Liver (tissue), 9 donors: ENCODE measurements around the gene CLTA. TPM values are rescaled to one million over a fixed set of nuclear protein-coding genes. Genes with fewer than 3 reads are reported as not detected.

Experiments used
- DNase-seq: peaks from one replicate; pipeline ENCODE4 v3.0.0-alpha.2; 2017; ENCODE audit warnings: low spot score
- H3K27ac ChIP-seq, 2 donors: one replicate each; pipeline ENCODE4 v1.7.0; 2013; ENCODE audit warnings: inconsistent platforms in 2 of 2, low read length in 2 of 2, control low read depth in 1 of 2, low read depth in 1 of 2, mild to moderate bottlenecking in 1 of 2
- H3K27me3 ChIP-seq, 4 donors: one replicate each; pipeline versions ENCODE4 v1.6.1 to v1.7.0; 2013; ENCODE audit warnings: low read length in 3 of 4, inconsistent platforms in 1 of 4, mild to moderate bottlenecking in 1 of 4, moderate library complexity in 1 of 4; ENCODE audit not compliant: control insufficient read depth in 4 of 4, insufficient read depth in 4 of 4
- H3K36me3 ChIP-seq, 4 donors: one replicate each; pipeline versions ENCODE4 v1.6.1 to v1.7.0; 2013; ENCODE audit warnings: low read length in 3 of 4, mild to moderate bottlenecking in 3 of 4, low read depth in 1 of 4, moderate library complexity in 1 of 4; ENCODE audit not compliant: control insufficient read depth in 4 of 4, insufficient read depth in 3 of 4
- H3K4me1 ChIP-seq, 4 donors: one replicate each; pipeline versions ENCODE4 v1.6.1 to v1.7.0; 2013; ENCODE audit warnings: low read length in 3 of 4, mild to moderate bottlenecking in 3 of 4, moderate library complexity in 1 of 4; ENCODE audit not compliant: control insufficient read depth in 4 of 4, insufficient read depth in 4 of 4
- H3K4me3 ChIP-seq, 3 donors: one replicate each; pipeline versions ENCODE4 v1.6.1 to v1.7.0; 2013; ENCODE audit warnings: low read length in 3 of 3, control low read depth in 1 of 3, low read depth in 1 of 3, mild to moderate bottlenecking in 1 of 3
- H3K9ac ChIP-seq, 2 donors: one replicate each; pipeline ENCODE4 v1.7.0; 2013; ENCODE audit warnings: low read length in 2 of 2, mild to moderate bottlenecking in 2 of 2, moderate library complexity in 2 of 2, control low read depth in 1 of 2, low read depth in 1 of 2
- H3K9me3 ChIP-seq, 4 donors: one replicate each; pipeline versions ENCODE4 v1.6.1 to v1.7.0; 2013; ENCODE audit warnings: low read length in 3 of 4; ENCODE audit not compliant: control insufficient read depth in 4 of 4
- ATF3 ChIP-seq: IDR thresholded peaks from 2 replicates; pipeline ENCODE4 v1.6.1; 2016; ENCODE audit warnings: antibody characterized with exemption
- EGR1 ChIP-seq, 2 donors: IDR thresholded peaks; 2 replicates each; pipeline ENCODE4 v1.6.1; 2016 to 2018; ENCODE audit warnings: antibody characterized with exemption in 2 of 2, low read depth in 2 of 2
- FOXA1 ChIP-seq: IDR thresholded peaks from 2 replicates; pipeline ENCODE4 v1.6.1; 2016; ENCODE audit warnings: antibody characterized with exemption
- FOXA2 ChIP-seq: IDR thresholded peaks from 2 replicates; pipeline ENCODE4 v1.6.1; 2016; ENCODE audit warnings: antibody characterized with exemption
- GABPA ChIP-seq, 2 donors: IDR thresholded peaks in 1 of 2; conservative IDR thresholded peaks in 1 of 2; 2 replicates each; pipeline ENCODE4 v1.6.1; 2016; ENCODE audit warnings: antibody characterized with exemption in 2 of 2, mild to moderate bottlenecking in 1 of 2, moderate library complexity in 1 of 2
- HNF4A ChIP-seq, 2 donors: conservative IDR thresholded peaks; 2 replicates each; pipeline ENCODE4 v1.6.1; 2016; ENCODE audit warnings: antibody characterized with exemption in 2 of 2, mild to moderate bottlenecking in 2 of 2
- HNF4G ChIP-seq: IDR thresholded peaks from 2 replicates; pipeline ENCODE4 v1.6.1; 2016; ENCODE audit warnings: antibody characterized with exemption
- JUND ChIP-seq, 2 donors: IDR thresholded peaks; 2 replicates each; pipeline ENCODE4 v1.6.1; 2016; ENCODE audit warnings: antibody characterized with exemption in 2 of 2
- MAX ChIP-seq: IDR thresholded peaks from 2 replicates; pipeline ENCODE4 v1.6.1; 2016; ENCODE audit warnings: antibody characterized with exemption
- NR2F2 ChIP-seq: IDR thresholded peaks from 2 replicates; pipeline ENCODE4 v1.6.1; 2016; ENCODE audit warnings: antibody characterized with exemption
- RAD21 ChIP-seq, 2 donors: IDR thresholded peaks; 2 replicates each; pipeline ENCODE4 v1.6.1; 2016; ENCODE audit warnings: antibody characterized with exemption in 2 of 2, mild to moderate bottlenecking in 2 of 2
- REST ChIP-seq: IDR thresholded peaks from 2 replicates; pipeline ENCODE4 v1.6.1; 2016; ENCODE audit warnings: antibody characterized with exemption, mild to moderate bottlenecking
- RXRA ChIP-seq, 2 donors: IDR thresholded peaks; 2 replicates each; pipeline ENCODE4 v1.6.1; 2017 to 2018; ENCODE audit warnings: antibody characterized with exemption in 2 of 2, mild to moderate bottlenecking in 1 of 2
- SP1 ChIP-seq: IDR thresholded peaks from 2 replicates; pipeline ENCODE4 v1.6.1; 2018; ENCODE audit warnings: antibody characterized with exemption, mild to moderate bottlenecking
- YY1 ChIP-seq: IDR thresholded peaks from 2 replicates; pipeline ENCODE4 v1.6.1; 2016; ENCODE audit warnings: antibody characterized with exemption, mild to moderate bottlenecking
- ZBTB33 ChIP-seq: IDR thresholded peaks from 2 replicates; pipeline ENCODE4 v1.6.1; 2016; ENCODE audit warnings: antibody characterized with exemption
- WGBS: extraction: QIAGEN DNeasy Blood & Tissue Kit; methylation state at CpG from one replicate; pipeline ENCODE4 v1.1.7; 2013; 5-methylcytosine and 5-hydroxymethylcytosine counted together
- polyA plus RNA-seq, 2 donors: library from polyadenylated mRNA; stranded (reverse) in 1 of 2; unstranded in 1 of 2; fragments of 200-250 nt in 1 of 2; fragments of >200 nt in 1 of 2; fragmentation: Nextera tagmentation in 1 of 2; extraction: Ambion mirVana in 1 of 2; gene quantifications; one replicate each; pipeline versions ENCODE4 v1.2.1 to v1.2.3, GENCODE V29; 2013 to 2015
- total RNA-seq, 2 donors: library from RNA; depleted of rRNA; stranded (reverse); fragments of >200 nt; gene quantifications; one replicate each; pipeline ENCODE4 v1.2.3, GENCODE V29; 2014
- donor health status: healthy.
- donor health status: healthy.
- donor health status: healthy.
- donor health status: healthy.
- donor health status: healthy.

CLTA gene
- total and polyA plus RNA-seq, 4 donors: 48.4 to 102 (median 74.6) TPM

- no peaks in the 10 kb centered on the region for H3K9me3 ChIP-seq
- TF ChIP-seq RAD21 (IDR thresholded peaks at IDR 0.05) (no peak), HNF4G (no peak), FOXA2 (no peak), GABPA (IDR thresholded peaks at IDR 0.05 in 1 of 2, conservative IDR thresholded peaks at IDR 0.05 in 1 of 2) (no peak), RXRA (IDR thresholded peaks at IDR 0.05) (no peak), FOXA1 (no peak), EGR1 (IDR thresholded peaks at IDR 0.05; ENCODE audit: low read depth in 2 of 2) (no peak), REST (no peak), ATF3 (no peak), ZBTB33 (no peak), NR2F2 (no peak), SP1 (no peak), MAX (no peak), JUND (IDR thresholded peaks at IDR 0.05) (no peak), YY1 (no peak), HNF4A (conservative IDR thresholded peaks at IDR 0.05) (no peak)
- H3K27ac ChIP-seq: peak overlapping the region in 1 of 2 donors; percentile 37
- DNase-seq: no peak
- no peaks in the 10 kb centered on the region for H3K36me3 ChIP-seq
- H3K4me3 ChIP-seq: no peak overlapping the region
- H3K27me3 ChIP-seq: no peaks in the 10 kb centered on the region
- 74% methylated on average over 9 of the region's 9 CpGs for WGBS
- peaks cover 0 to 8% (median under 1%) of the 10 kb centered on the region in 4 donors for H3K4me1 ChIP-seq
- H3K9ac ChIP-seq: no peak overlapping the region
Observed at GRCh38 chr9:36153746-36154145, 37.0 kb upstream of the CLTA start.

DNA sequence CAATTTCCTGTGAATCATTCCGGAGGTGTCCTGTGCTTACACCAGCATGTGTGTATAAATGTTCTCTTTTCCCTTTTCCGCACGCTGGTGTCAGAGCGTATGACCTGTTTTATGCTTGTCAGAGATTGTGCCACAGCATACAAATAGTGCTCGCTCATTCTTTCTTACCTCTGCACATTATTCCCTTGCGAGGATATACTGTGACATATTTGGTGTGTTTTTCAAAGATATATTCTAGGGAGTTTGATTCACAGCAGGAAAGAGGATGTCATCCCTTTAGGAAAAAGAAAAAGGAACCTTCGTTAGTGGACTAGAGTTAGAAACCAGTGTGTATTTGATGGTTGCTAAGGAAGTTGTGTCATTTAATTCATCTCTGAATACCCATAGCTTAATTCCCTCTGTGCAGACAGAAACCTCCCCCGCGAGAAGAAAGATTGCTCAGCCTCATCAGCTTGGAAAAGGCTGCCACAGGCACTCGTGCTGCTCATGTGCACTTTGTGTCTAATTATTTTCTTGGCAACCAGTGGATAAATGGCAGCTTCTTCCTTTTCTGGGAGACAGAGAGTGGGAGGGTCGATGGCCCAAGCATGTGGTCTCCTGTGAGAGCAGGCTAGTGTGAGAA is 36.3 kb upstream of the CLTA start:
- DNase-seq: no peak
- Histone ChIP-seq H3K9ac (no peak overlapping the region), H3K9me3 (no peaks in the 10 kb centered on the region), H3K27me3 (no peaks in the 10 kb centered on the region), H3K36me3 (no peaks in the 10 kb centered on the region), H3K27ac (peak overlapping the region; percentile 67 to 83), H3K4me1 (peaks cover 0 to 8% (median under 1%) of the 10 kb centered on the region in 4 donors), H3K4me3 (no peak overlapping the region)
- WGBS: 61% methylated on average over 11 of the region's 11 CpGs
- peak in 1 of 2 donors; percentile 3 for TF ChIP-seq RXRA (IDR thresholded peaks at IDR 0.05)
- peak; percentile 34 for TF ChIP-seq NR2F2
- TF ChIP-seq SP1: no peak
